Measurements from ENCODE around the gene POLG.

- TF ChIP-seq EZH2 (IDR thresholded peaks at IDR 0.05; ENCODE audit: low read length, unreplicated experiment) (no peak), CTCF (conservative IDR thresholded peaks at IDR 0.05; ENCODE audit: low read depth, low read length) (no peak), EZH2phosphoT487 (IDR thresholded peaks at IDR 0.05; ENCODE audit: borderline replicate concordance, low read length) (no peak)
These were observed 42.6 kb downstream of the POLG start for GRCh38 chr15:89291934-89292438.

All from PC-3 (cell line).